ENCODE results near the gene CEP128. TPM values are rescaled to one million over a fixed set of nuclear protein-coding genes. Genes with fewer than 3 reads are reported as not detected.

CEP128 gene
- polyA plus RNA-seq, 1 of the 3 experiments (the other 2 are of a cell fraction), result 1.2 TPM

DNA sequence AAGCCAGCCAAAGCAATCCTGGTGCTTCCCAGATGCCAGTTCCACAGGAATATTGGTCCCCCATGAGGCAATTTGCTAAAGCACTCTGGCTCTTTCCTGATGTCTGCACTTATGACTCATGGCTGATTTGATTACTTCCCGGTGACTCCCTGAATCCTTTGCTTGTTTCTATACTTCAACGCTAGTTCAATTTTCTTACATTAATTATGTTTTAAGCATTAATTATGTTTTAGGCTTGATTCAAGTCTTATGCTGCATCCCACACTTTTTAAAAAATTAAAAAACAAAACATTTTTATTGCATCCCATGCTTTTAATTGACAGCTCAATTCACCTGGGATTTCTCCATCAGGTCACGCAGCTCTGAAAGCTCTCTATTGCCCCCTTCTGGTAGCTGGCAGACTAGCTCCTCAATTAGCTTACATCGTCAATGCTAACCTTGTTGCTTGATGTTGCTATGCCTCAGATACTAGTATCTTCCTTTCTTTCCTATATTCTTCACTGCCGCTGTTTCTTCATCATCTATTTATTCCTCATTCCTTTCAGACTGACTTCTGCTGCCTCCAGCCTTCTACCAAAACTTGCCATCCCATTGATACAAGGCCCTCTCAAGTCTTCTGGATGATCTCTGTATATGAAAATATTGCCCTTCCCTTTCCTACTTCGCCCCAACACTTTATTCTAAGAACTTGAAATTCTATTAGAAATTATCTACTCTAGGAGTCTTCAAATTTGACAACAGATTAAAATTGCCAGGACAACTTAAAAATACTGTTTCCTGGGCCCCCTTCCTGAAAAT is 45.9 kb upstream of the CEP128 start:
- DNase-seq, result peak; percentile 69
- H3F3A ChIP-seq (replicated peaks; ENCODE audit: insufficient read depth), result no peaks in the 10 kb centered on the region
- H2AFZ ChIP-seq (ENCODE audit: low read depth), result no peak overlapping the region
- H3K9me3 ChIP-seq, result no peaks in the 10 kb centered on the region
- H3K79me2 ChIP-seq (ENCODE audit: insufficient read depth), result no peaks in the 10 kb centered on the region
- ChIA-PET POLR2A (no interaction called here), CTCF (interaction anchor here (0.6 to 3.2 kb wide), 28 partner anchors 9 to 932 kb away, joined by 3 to 42 read pairs (median 4); partner anchors contain the start of gene TSHR)
- no peak overlapping the region for H3K27ac ChIP-seq (ENCODE audit: low read depth in 2 of 2, low read length in 1 of 2)
- H3K9ac ChIP-seq, result no peak overlapping the region
- H3K4me1 ChIP-seq (ENCODE audit: control insufficient read depth in 1 of 2, insufficient read depth in 2 of 2, low read depth in 1 of 2, low read length in 1 of 2), result no peaks in the 10 kb centered on the region; a peak in 1 of 4 replicates
- no peaks in the 10 kb centered on the region for H3K9me2 ChIP-seq
- H3K36me3 ChIP-seq (replicated peaks in 1 of 2; ENCODE audit: control insufficient read depth in 1 of 2, insufficient read depth in 2 of 2, low read length in 1 of 2), result no peaks in the 10 kb centered on the region
- 3% methylated on average over 6 of the region's 6 CpGs for WGBS (ENCODE audit: low lambda C conversion rate)
- H3K27me3 ChIP-seq (ENCODE audit: insufficient read depth), result peaks cover 13% of the 10 kb centered on the region; the same call in 1 of the 2 replicates
- peak overlapping the region in 1 of 2 experiments; percentile 42; a peak in 1 of 4 replicates for H3K4me3 ChIP-seq (ENCODE audit: low read depth in 2 of 2, low read length in 1 of 2)
- H4K20me1 ChIP-seq (ENCODE audit: insufficient read depth), result no peaks in the 10 kb centered on the region
- H3K4me2 ChIP-seq, result no peak overlapping the region
- TF ChIP-seq RCOR1 (IDR thresholded peaks at IDR 0.05; ENCODE audit: low read length), result no peak
- TF ChIP-seq FOSL2 (IDR thresholded peaks at IDR 0.05; ENCODE audit: borderline replicate concordance, low read depth), result no peak; the same call in 1 of the 2 replicates
- TF ChIP-seq TAF1 (IDR thresholded peaks at IDR 0.05; ENCODE audit: borderline replicate concordance, low read depth, low read length), result no peak
- TF ChIP-seq, protein P1, sequence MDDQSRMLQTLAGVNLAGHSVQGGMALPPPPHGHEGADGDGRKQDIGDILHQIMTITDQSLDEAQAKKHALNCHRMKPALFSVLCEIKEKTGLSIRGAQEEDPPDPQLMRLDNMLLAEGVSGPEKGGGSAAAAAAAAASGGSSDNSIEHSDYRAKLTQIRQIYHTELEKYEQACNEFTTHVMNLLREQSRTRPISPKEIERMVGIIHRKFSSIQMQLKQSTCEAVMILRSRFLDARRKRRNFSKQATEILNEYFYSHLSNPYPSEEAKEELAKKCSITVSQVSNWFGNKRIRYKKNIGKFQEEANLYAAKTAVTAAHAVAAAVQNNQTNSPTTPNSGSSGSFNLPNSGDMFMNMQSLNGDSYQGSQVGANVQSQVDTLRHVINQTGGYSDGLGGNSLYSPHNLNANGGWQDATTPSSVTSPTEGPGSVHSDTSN (IDR thresholded peaks at IDR 0.05), result 0 out of 2 replicates have a peak, but pooled peaks have one; percentile 41
- no peak for TF ChIP-seq TCF12 (IDR thresholded peaks at IDR 0.05)
- no peak for TF ChIP-seq NFIC (IDR thresholded peaks at IDR 0.05; ENCODE audit: borderline replicate concordance)
- TF ChIP-seq POLR2AphosphoS5 (IDR thresholded peaks at IDR 0.05; ENCODE audit: low read depth, low read length), result no peak
- no peak for TF ChIP-seq MEF2A (IDR thresholded peaks at IDR 0.05; ENCODE audit: borderline replicate concordance, low read depth)
- no peak for TF ChIP-seq FOXJ3 (CRISPR knock-in tag; IDR thresholded peaks at IDR 0.05)
- TF ChIP-seq NRF1 (IDR thresholded peaks at IDR 0.05; ENCODE audit: low read depth, low read length), result no peak
- no peak for TF ChIP-seq EP300 (IDR thresholded peaks at IDR 0.05; ENCODE audit: borderline replicate concordance in 1 of 2, low read depth in 1 of 2, low read length in 1 of 2)
- no peak for TF ChIP-seq YY1 (IDR thresholded peaks at IDR 0.05; ENCODE audit: low read depth)
- TF ChIP-seq RXRA (IDR thresholded peaks at IDR 0.05; ENCODE audit: borderline replicate concordance, low read depth), result no peak
- TF ChIP-seq JUND (IDR thresholded peaks at IDR 0.05), result no peak
- TF ChIP-seq, protein P2, sequence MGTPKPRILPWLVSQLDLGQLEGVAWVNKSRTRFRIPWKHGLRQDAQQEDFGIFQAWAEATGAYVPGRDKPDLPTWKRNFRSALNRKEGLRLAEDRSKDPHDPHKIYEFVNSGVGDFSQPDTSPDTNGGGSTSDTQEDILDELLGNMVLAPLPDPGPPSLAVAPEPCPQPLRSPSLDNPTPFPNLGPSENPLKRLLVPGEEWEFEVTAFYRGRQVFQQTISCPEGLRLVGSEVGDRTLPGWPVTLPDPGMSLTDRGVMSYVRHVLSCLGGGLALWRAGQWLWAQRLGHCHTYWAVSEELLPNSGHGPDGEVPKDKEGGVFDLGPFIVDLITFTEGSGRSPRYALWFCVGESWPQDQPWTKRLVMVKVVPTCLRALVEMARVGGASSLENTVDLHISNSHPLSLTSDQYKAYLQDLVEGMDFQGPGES (IDR thresholded peaks at IDR 0.05; ENCODE audit: low read depth, low read length), result no peak
- TF ChIP-seq SIN3A (IDR thresholded peaks at IDR 0.05; ENCODE audit: borderline replicate concordance, low read depth, low read length), result no peak
- TF ChIP-seq EZH2phosphoT487 (IDR thresholded peaks at IDR 0.05; ENCODE audit: borderline replicate concordance, low read depth), result no peak
- no peak for TF ChIP-seq TEAD4 (IDR thresholded peaks at IDR 0.05; ENCODE audit: borderline replicate concordance, insufficient read depth)
- TF ChIP-seq GABPA (IDR thresholded peaks at IDR 0.05; ENCODE audit: low read depth), result no peak
- no peak for TF ChIP-seq ELF1 (IDR thresholded peaks at IDR 0.05)
- no peak for TF ChIP-seq RFX5 (IDR thresholded peaks at IDR 0.05; ENCODE audit: low read length)
- TF ChIP-seq, protein P3, sequence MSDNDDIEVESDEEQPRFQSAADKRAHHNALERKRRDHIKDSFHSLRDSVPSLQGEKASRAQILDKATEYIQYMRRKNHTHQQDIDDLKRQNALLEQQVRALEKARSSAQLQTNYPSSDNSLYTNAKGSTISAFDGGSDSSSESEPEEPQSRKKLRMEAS (IDR thresholded peaks at IDR 0.05; ENCODE audit: low read depth), result 0 out of 2 replicates have a peak, but pooled peaks have one; percentile 19
- TF ChIP-seq FOXM1 (IDR thresholded peaks at IDR 0.05; ENCODE audit: low read depth), result no peak
- peak; percentile 78 for TF ChIP-seq SMC3 (IDR thresholded peaks at IDR 0.05; ENCODE audit: low read depth, low read length)
- TF ChIP-seq, protein P4, sequence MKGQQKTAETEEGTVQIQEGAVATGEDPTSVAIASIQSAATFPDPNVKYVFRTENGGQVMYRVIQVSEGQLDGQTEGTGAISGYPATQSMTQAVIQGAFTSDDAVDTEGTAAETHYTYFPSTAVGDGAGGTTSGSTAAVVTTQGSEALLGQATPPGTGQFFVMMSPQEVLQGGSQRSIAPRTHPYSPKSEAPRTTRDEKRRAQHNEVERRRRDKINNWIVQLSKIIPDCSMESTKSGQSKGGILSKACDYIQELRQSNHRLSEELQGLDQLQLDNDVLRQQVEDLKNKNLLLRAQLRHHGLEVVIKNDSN (IDR thresholded peaks at IDR 0.05; ENCODE audit: borderline replicate concordance, low read depth), result no peak
- TF ChIP-seq, protein P5, sequence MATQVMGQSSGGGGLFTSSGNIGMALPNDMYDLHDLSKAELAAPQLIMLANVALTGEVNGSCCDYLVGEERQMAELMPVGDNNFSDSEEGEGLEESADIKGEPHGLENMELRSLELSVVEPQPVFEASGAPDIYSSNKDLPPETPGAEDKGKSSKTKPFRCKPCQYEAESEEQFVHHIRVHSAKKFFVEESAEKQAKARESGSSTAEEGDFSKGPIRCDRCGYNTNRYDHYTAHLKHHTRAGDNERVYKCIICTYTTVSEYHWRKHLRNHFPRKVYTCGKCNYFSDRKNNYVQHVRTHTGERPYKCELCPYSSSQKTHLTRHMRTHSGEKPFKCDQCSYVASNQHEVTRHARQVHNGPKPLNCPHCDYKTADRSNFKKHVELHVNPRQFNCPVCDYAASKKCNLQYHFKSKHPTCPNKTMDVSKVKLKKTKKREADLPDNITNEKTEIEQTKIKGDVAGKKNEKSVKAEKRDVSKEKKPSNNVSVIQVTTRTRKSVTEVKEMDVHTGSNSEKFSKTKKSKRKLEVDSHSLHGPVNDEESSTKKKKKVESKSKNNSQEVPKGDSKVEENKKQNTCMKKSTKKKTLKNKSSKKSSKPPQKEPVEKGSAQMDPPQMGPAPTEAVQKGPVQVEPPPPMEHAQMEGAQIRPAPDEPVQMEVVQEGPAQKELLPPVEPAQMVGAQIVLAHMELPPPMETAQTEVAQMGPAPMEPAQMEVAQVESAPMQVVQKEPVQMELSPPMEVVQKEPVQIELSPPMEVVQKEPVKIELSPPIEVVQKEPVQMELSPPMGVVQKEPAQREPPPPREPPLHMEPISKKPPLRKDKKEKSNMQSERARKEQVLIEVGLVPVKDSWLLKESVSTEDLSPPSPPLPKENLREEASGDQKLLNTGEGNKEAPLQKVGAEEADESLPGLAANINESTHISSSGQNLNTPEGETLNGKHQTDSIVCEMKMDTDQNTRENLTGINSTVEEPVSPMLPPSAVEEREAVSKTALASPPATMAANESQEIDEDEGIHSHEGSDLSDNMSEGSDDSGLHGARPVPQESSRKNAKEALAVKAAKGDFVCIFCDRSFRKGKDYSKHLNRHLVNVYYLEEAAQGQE (IDR thresholded peaks at IDR 0.05; ENCODE audit: low read depth, low read length), result no peak
- TF ChIP-seq CHD2 (IDR thresholded peaks at IDR 0.05; ENCODE audit: low read length, partially characterized antibody), result no peak
- peak; percentile 85 for TF ChIP-seq RAD21 (IDR thresholded peaks at IDR 0.05; ENCODE audit: low read length)

Measured in SK-N-SH (cell line).